ENCODE measurements around the gene LIMA1.
"Not testable (repeated sequence)": the region's sequence is repeated elsewhere in the genome, so short reads cannot be mapped to it uniquely, and the experiment has no call there.

LIMA1 gene

GRCh38 chr12:50302686-50303085 is 19.4 kb upstream of the LIMA1 start:
- CTCF ChIA-PET = interaction anchor here (0.6 to 1.4 kb wide), 3 partner anchors 12 to 1078 kb away, joined by 3 to 6 read pairs (median 5); no protein-coding TSS in a partner anchor
- no peak for TF ChIP-seq TARDBP (IDR thresholded peaks at IDR 0.05)
- TF ChIP-seq BHLHE40 (IDR thresholded peaks at IDR 0.05; ENCODE audit: borderline replicate concordance) = no peak
- TF ChIP-seq ZNF384 (IDR thresholded peaks at IDR 0.05) = no peak
- no peak for TF ChIP-seq FOXA1 (IDR thresholded peaks at IDR 0.05)
- no peak for TF ChIP-seq CTBP1 (IDR thresholded peaks at IDR 0.05; ENCODE audit: borderline replicate concordance)
- no peak for TF ChIP-seq NFRKB (IDR thresholded peaks at IDR 0.05)
- TF ChIP-seq HDGF (IDR thresholded peaks at IDR 0.05; ENCODE audit: borderline replicate concordance) = no peak

GRCh38 chr12:50297996-50298395 is 14.7 kb upstream of the LIMA1 start:
- ChIA-PET CTCF (interaction anchor here (0.7 kb wide), 1 partner anchor 144 kb away, joined by 4 read pairs; no protein-coding TSS in a partner anchor), POLR2A (interaction anchor here (1.1 to 1.2 kb wide), 2 partner anchors 14 to 76 kb away, joined by 4 to 5 read pairs; partner anchors contain the start of gene LIMA1)
- TF ChIP-seq NFRKB (IDR thresholded peaks at IDR 0.05) = no peak
- DNase-seq (ENCODE audit: extremely low spot score) = no peak

More at GRCh38 chr12:50302686-50303085, 19.4 kb upstream of the LIMA1 start:
- no peak for DNase-seq (ENCODE audit: extremely low spot score)
- POLR2A ChIA-PET = interaction anchor here (1.0 kb wide), 1 partner anchor 19 kb away, joined by 5 read pairs; the partner anchor contains the start of gene LIMA1

- TF ChIP-seq PKNOX1 (IDR thresholded peaks at IDR 0.05) = no peak
- no peak for TF ChIP-seq ZNF384 (IDR thresholded peaks at IDR 0.05)
- TF ChIP-seq BHLHE40 (IDR thresholded peaks at IDR 0.05; ENCODE audit: borderline replicate concordance) = no peak
- TF ChIP-seq ARNT (IDR thresholded peaks at IDR 0.05) = no peak
- no peak for TF ChIP-seq HDGF (IDR thresholded peaks at IDR 0.05; ENCODE audit: borderline replicate concordance)
- TF ChIP-seq LEF1 (IDR thresholded peaks at IDR 0.05; ENCODE audit: borderline replicate concordance) = no peak
- no peak for TF ChIP-seq NFRKB (IDR thresholded peaks at IDR 0.05)
- no peak for TF ChIP-seq ELF4 (IDR thresholded peaks at IDR 0.05)
- TF ChIP-seq TARDBP (IDR thresholded peaks at IDR 0.05) = no peak
- TF ChIP-seq FOXK2 (IDR thresholded peaks at IDR 0.05) = no peak
- TF ChIP-seq FOXM1 (IDR thresholded peaks at IDR 0.05; ENCODE audit: borderline replicate concordance) = no peak
- no peak for TF ChIP-seq L3MBTL2 (conservative IDR thresholded peaks at IDR 0.05)
- no peak for TF ChIP-seq SUZ12 (IDR thresholded peaks at IDR 0.05)
- TF ChIP-seq CTBP1 (IDR thresholded peaks at IDR 0.05; ENCODE audit: borderline replicate concordance) = no peak
- TF ChIP-seq FOXA1 (IDR thresholded peaks at IDR 0.05) = no peak
- TF ChIP-seq SP1 (IDR thresholded peaks at IDR 0.05) = no peak
- CTCF ChIA-PET = interaction anchor here (0.5 to 0.7 kb wide), 2 partner anchors 22 to 1311 kb away, joined by 3 to 4 read pairs; no protein-coding TSS in a partner anchor
- POLR2A ChIA-PET = interaction anchor here (1.0 to 1.2 kb wide), 2 partner anchors 13 kb away, joined by 3 to 4 read pairs; partner anchors contain the start of gene LIMA1
These were observed 13.7 kb upstream of the LIMA1 start for GRCh38 chr12:50297027-50297426.

GRCh38 chr12:50296554-50296953 is 13.2 kb upstream of the LIMA1 start:
- TF ChIP-seq ZNF384 (IDR thresholded peaks at IDR 0.05) (no peak), FOXM1 (IDR thresholded peaks at IDR 0.05; ENCODE audit: borderline replicate concordance) (no peak), SP1 (IDR thresholded peaks at IDR 0.05) (no peak), NFRKB (IDR thresholded peaks at IDR 0.05) (no peak), ELF4 (IDR thresholded peaks at IDR 0.05) (no peak), SUZ12 (IDR thresholded peaks at IDR 0.05) (no peak), PKNOX1 (IDR thresholded peaks at IDR 0.05) (no peak), ARNT (IDR thresholded peaks at IDR 0.05) (no peak), FOXK2 (IDR thresholded peaks at IDR 0.05) (no peak), BHLHE40 (IDR thresholded peaks at IDR 0.05; ENCODE audit: borderline replicate concordance) (no peak), LEF1 (IDR thresholded peaks at IDR 0.05; ENCODE audit: borderline replicate concordance) (no peak), TARDBP (IDR thresholded peaks at IDR 0.05) (no peak), CTBP1 (IDR thresholded peaks at IDR 0.05; ENCODE audit: borderline replicate concordance) (no peak), HDGF (IDR thresholded peaks at IDR 0.05; ENCODE audit: borderline replicate concordance) (no peak), FOXA1 (IDR thresholded peaks at IDR 0.05) (no peak), L3MBTL2 (conservative IDR thresholded peaks at IDR 0.05) (no peak)
- DNase-seq (ENCODE audit: extremely low spot score) = no peak
- ChIA-PET CTCF (interaction anchor here (0.5 to 0.7 kb wide), 2 partner anchors 21 to 1311 kb away, joined by 3 to 4 read pairs; no protein-coding TSS in a partner anchor), POLR2A (interaction anchor here (1.0 kb wide), 1 partner anchor 13 kb away, joined by 3 read pairs; the partner anchor contains the start of gene LIMA1)

More at GRCh38 chr12:50297027-50297426, 13.7 kb upstream of the LIMA1 start:
- no peak for DNase-seq (ENCODE audit: extremely low spot score)

- CTCF ChIA-PET = no interaction called here
- DNase-seq (ENCODE audit: extremely low spot score) = no peak
- POLR2A ChIA-PET = interaction anchor here (0.9 kb wide), 1 partner anchor 14 kb away, joined by 4 read pairs; no protein-coding TSS in a partner anchor
- TF ChIP-seq FOXM1 (IDR thresholded peaks at IDR 0.05; ENCODE audit: borderline replicate concordance) (no peak), NFRKB (IDR thresholded peaks at IDR 0.05) (no peak), HDGF (IDR thresholded peaks at IDR 0.05; ENCODE audit: borderline replicate concordance) (no peak), FOXK2 (IDR thresholded peaks at IDR 0.05) (no peak), TARDBP (IDR thresholded peaks at IDR 0.05) (no peak), FOXA1 (IDR thresholded peaks at IDR 0.05) (no peak), CTBP1 (IDR thresholded peaks at IDR 0.05; ENCODE audit: borderline replicate concordance) (no peak), LEF1 (IDR thresholded peaks at IDR 0.05; ENCODE audit: borderline replicate concordance) (no peak), PKNOX1 (IDR thresholded peaks at IDR 0.05) (no peak), ELF4 (IDR thresholded peaks at IDR 0.05) (no peak), ZNF384 (IDR thresholded peaks at IDR 0.05) (no peak), L3MBTL2 (conservative IDR thresholded peaks at IDR 0.05) (no peak)
These were observed 8.1 kb upstream of the LIMA1 start for GRCh38 chr12:50291377-50291776.

- DNase-seq (ENCODE audit: extremely low spot score); CTCF ChIA-PET: not testable (repeated sequence)
- POLR2A ChIA-PET = interaction anchor here (0.9 kb wide), 1 partner anchor 14 kb away, joined by 4 read pairs; no protein-coding TSS in a partner anchor
These were observed 7.4 kb upstream of the LIMA1 start for GRCh38 chr12:50290692-50291091.

Data from HEK293T (cell line).